OCI-LY1 (cell line): ENCODE results near the gene UTS2R.

Experiments used
- H2AFZ ChIP-seq: fragments of 200-600 bp; sonication (generic), shearing (Covaris generic); 2 replicates; pipeline ENCODE4 v1.6.0; 2014; ENCODE audit warnings: antibody characterized with exemption, mild to moderate bottlenecking, low read length
- H3F3A ChIP-seq: fragments of 200-600 bp; sonication (generic), shearing (Covaris generic); 2 replicates; pipeline ENCODE4 v1.6.0; 2014; ENCODE audit warnings: mild to moderate bottlenecking, antibody characterized with exemption, low read length, moderate library complexity; ENCODE audit not compliant: insufficient read depth
- H3K27ac ChIP-seq: fragments of 200-600 bp; sonication (generic); 2 replicates; pipeline ENCODE4 v1.5.1; 2014; ENCODE audit warnings: low read length, mixed run types, mild to moderate bottlenecking, low read depth; ENCODE audit not compliant: poor library complexity, severe bottlenecking
- H3K27me3 ChIP-seq: fragments of 200-600 bp; sonication (generic); 2 replicates; pipeline ENCODE4 v1.6.0; 2014; ENCODE audit warnings: antibody characterized with exemption, mild to moderate bottlenecking, low read length, moderate library complexity; ENCODE audit not compliant: insufficient read depth
- H3K36me3 ChIP-seq: fragments of 200-600 bp; sonication (generic); 2 replicates; pipeline ENCODE4 v1.6.1; 2014; ENCODE audit warnings: mild to moderate bottlenecking, antibody characterized with exemption, low read length, moderate library complexity, mixed read lengths; ENCODE audit not compliant: insufficient read depth
- H3K4me1 ChIP-seq: fragments of 200-600 bp; sonication (generic); 2 replicates; pipeline ENCODE4 v1.5.1; 2014; ENCODE audit warnings: mild to moderate bottlenecking, low read length, moderate library complexity; ENCODE audit not compliant: insufficient read depth, severe bottlenecking
- H3K4me2 ChIP-seq: fragments of 200-600 bp; sonication (generic), shearing (Covaris generic); 2 replicates; pipeline ENCODE4 v1.6.1; 2014; ENCODE audit warnings: low read length
- H3K4me3 ChIP-seq: fragments of 200-600 bp; sonication (generic); 2 replicates; pipeline ENCODE4 v1.5.1; 2014; ENCODE audit warnings: low read length, low read depth, mild to moderate bottlenecking, mixed read lengths; ENCODE audit not compliant: poor library complexity, severe bottlenecking
- H3K79me2 ChIP-seq: fragments of 200-600 bp; shearing (Covaris generic); 2 replicates; pipeline ENCODE4 v1.6.1; 2016; ENCODE audit warnings: mixed run types, low read length, mixed read lengths; ENCODE audit not compliant: insufficient read depth
- H3K9ac ChIP-seq: fragments of 200-600 bp; sonication (generic), shearing (Covaris generic); 2 replicates; pipeline ENCODE4 v1.6.1; 2014; ENCODE audit warnings: mild to moderate bottlenecking, low read length, mixed read lengths
- H3K9me2 ChIP-seq: fragments of 200-600 bp; sonication (generic), shearing (Covaris generic); 2 replicates; pipeline ENCODE4 v1.6.1; 2014; ENCODE audit warnings: low read depth, mild to moderate bottlenecking, low read length, mixed read lengths
- H3K9me3 ChIP-seq: fragments of 200-600 bp; shearing (Covaris generic); 2 replicates; pipeline ENCODE4 v1.6.1; 2014; ENCODE audit warnings: low read length, mixed read lengths
- H4K20me1 ChIP-seq: fragments of 200-600 bp; sonication (generic), shearing (Covaris generic); 2 replicates; pipeline ENCODE4 v1.6.0; 2016; ENCODE audit warnings: mild to moderate bottlenecking, low read length; ENCODE audit not compliant: insufficient read depth
- EZH2 ChIP-seq: fragments of 200-600 bp; sonication (generic), shearing (Covaris generic); IDR thresholded peaks from 2 replicates; pipeline ENCODE4 v1.8.0; 2017; ENCODE audit warnings: borderline replicate concordance, mixed run types, mild to moderate bottlenecking, antibody characterized with exemption, low read length, moderate library complexity, mixed read lengths
- TF ChIP-seq, protein P1 (sequence below): fragments of 200-600 bp; sonication (generic), shearing (Covaris generic); IDR thresholded peaks from 2 replicates; pipeline ENCODE4 v1.5.1; 2017; ENCODE audit warnings: mild to moderate bottlenecking, antibody characterized with exemption, low read length, moderate library complexity, mixed read lengths

Gene UTS2R

DNA sequence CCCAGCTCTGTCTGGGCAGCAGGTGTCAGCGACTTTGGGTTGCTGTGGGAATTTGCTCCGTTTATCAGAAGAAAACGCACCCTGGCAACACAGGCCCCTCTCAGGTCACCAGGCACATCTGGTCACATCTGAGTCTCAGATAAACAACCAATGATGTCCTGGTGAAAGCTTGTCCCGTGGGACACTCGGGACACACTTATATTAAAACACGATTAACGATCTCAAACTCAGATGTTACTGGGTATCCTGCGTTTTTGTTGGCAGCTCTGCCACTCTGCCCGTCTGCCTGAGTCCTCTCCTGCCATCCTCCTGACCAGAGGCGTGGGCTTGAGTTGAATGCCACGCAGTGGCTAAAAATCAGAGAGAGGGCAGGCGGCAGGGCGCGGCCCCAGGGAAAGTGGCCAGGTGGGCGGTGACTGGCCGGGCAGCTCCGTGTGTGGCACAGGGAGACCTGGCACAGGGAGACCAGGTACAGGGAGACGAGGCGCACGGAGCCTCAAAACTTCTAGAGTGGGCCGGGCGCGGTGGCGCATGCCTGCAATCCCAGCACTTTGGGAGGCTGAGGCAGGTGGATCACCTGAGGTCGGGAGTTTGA lies 40.1 kb upstream of the UTS2R start:
- no peaks in the 10 kb centered on the region for H3K9me2 ChIP-seq
- TF ChIP-seq, protein P1, sequence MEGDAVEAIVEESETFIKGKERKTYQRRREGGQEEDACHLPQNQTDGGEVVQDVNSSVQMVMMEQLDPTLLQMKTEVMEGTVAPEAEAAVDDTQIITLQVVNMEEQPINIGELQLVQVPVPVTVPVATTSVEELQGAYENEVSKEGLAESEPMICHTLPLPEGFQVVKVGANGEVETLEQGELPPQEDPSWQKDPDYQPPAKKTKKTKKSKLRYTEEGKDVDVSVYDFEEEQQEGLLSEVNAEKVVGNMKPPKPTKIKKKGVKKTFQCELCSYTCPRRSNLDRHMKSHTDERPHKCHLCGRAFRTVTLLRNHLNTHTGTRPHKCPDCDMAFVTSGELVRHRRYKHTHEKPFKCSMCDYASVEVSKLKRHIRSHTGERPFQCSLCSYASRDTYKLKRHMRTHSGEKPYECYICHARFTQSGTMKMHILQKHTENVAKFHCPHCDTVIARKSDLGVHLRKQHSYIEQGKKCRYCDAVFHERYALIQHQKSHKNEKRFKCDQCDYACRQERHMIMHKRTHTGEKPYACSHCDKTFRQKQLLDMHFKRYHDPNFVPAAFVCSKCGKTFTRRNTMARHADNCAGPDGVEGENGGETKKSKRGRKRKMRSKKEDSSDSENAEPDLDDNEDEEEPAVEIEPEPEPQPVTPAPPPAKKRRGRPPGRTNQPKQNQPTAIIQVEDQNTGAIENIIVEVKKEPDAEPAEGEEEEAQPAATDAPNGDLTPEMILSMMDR: no peak
- no peak for TF ChIP-seq EZH2
- no peak overlapping the region for H3K9ac ChIP-seq
- no peak overlapping the region for H3K4me3 ChIP-seq
- no peak overlapping the region for H3K27ac ChIP-seq
- peaks cover 21% of the 10 kb centered on the region for H3K27me3 ChIP-seq
- H3K9me3 ChIP-seq: no peaks in the 10 kb centered on the region
- no peak overlapping the region for H2AFZ ChIP-seq
- no peaks in the 10 kb centered on the region for H3F3A ChIP-seq
- H4K20me1 ChIP-seq: no peaks in the 10 kb centered on the region
- H3K4me2 ChIP-seq: no peak overlapping the region
- peaks cover 5% of the 10 kb centered on the region for H3K4me1 ChIP-seq
- H3K79me2 ChIP-seq: no peaks in the 10 kb centered on the region
- no peaks in the 10 kb centered on the region for H3K36me3 ChIP-seq

DNA sequence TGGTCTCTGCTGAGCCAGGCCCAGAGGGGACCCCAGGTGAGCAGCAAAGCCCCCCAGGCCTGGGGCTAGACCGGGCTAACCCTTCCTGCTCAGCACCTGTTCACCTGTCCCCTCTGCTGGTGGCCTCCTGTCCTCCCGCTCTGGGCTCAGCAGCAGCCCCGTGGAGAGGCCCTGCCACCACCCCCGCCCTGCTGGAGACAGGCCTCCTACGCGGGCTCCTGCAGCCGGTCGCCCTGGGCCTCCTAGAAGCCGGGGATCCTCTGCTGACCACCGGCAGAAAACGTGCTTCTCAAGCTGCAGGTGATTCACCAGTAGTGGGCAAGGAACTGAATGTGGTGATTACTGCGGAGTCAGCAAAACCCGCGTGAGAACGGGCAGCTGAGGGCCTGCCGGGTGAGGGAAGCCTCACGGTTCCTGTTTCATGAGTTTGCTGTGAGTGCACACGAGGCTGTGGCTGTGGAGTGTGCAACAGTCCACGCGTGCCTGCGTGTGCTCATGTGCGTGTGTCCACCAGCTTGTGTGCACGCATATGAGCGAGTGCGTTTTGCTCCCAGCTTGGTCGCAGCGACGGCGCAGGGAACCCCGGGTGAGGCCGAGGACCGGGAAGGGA lies 38.8 kb upstream of the UTS2R start:
- Histone ChIP-seq H3F3A (no peaks in the 10 kb centered on the region), H2AFZ (no peak overlapping the region), H3K36me3 (no peaks in the 10 kb centered on the region), H3K79me2 (no peaks in the 10 kb centered on the region), H4K20me1 (no peaks in the 10 kb centered on the region), H3K9me2 (no peaks in the 10 kb centered on the region), H3K27ac (no peak overlapping the region), H3K4me1 (peaks cover 5% of the 10 kb centered on the region), H3K9ac (no peak overlapping the region), H3K4me3 (no peak overlapping the region), H3K4me2 (no peak overlapping the region), H3K27me3 (peaks cover 14% of the 10 kb centered on the region; the same call in 1 of the 2 replicates), H3K9me3 (no peaks in the 10 kb centered on the region)
- TF ChIP-seq EZH2: no peak
- TF ChIP-seq, protein P1: no peak

DNA sequence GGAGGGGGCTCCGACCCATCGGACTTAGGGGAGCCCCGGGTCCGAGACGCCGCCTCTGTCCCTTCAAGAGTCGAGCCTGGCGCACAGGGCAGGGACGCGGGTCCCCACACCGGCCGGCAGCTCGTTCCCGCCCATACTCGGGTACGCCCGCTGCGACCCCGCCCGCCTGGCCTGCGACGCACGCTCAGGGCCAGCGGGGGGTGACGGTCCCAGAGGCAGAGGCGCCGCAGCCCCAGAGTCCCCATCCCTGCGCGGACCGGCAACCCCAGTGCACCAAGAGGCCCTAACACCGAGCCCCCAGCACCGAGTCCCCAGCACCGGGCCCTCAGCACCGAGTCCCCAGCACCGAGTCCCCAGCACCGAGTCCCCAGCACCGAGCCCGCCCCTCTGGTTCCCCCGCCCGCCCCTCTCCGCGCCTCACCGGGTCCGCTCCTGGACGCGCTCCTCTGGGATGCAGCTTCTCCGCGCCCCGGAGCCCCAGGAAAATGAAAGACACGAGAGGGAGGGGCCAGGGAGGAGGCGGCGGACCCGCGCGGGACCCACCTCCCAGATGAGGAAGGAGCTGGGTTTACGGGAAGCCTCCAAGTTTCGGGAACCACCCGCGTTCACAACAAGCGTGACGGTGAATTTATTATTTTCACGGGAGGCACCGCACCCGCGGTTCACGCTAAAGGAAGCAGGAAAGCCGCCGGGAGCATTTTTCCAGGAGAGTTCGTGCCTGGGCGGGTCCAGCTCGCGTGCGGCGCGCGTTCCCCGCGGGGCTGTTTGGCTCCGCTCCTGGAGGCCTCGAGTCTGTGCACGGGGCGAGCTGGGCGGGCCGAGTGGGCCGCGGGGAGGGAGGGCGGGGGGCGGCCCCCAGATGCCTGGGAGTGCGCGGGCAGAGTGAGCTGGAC lies 38.0 kb upstream of the UTS2R start, which contains the start of gene SECTM1:
TSS of gene SECTM1 (minus strand) at position 488 of the 893 bp plus-strand sequence. CDS start 6,526 bp downstream, outside the sequence.
- H3K4me2 ChIP-seq: peak within 1 kb of the TSS; percentile 34
- no peaks in the 10 kb centered on the region for H3K9me2 ChIP-seq
- H3K36me3 ChIP-seq: no peaks in the 10 kb centered on the region
- H3F3A ChIP-seq: no peaks in the 10 kb centered on the region
- H4K20me1 ChIP-seq: no peaks in the 10 kb centered on the region
- H3K27ac ChIP-seq: no peak within 1 kb of the TSS
- no peak within 1 kb of the TSS for H2AFZ ChIP-seq
- no peaks in the 10 kb centered on the region for H3K79me2 ChIP-seq
- no peak within 1 kb of the TSS for H3K4me3 ChIP-seq
- no peaks in the 10 kb centered on the region for H3K9me3 ChIP-seq
- H3K4me1 ChIP-seq: peaks cover 5% of the 10 kb centered on the region
- peaks cover 14% of the 10 kb centered on the region; the same call in 1 of the 2 replicates for H3K27me3 ChIP-seq
- no peak for TF ChIP-seq EZH2
- TF ChIP-seq, protein P1: no peak
- H3K9ac ChIP-seq: no peak within 1 kb of the TSS
